ENCODE data around the gene RGL2.
"Not testable (repeated sequence)": the region's sequence is repeated elsewhere in the genome, so short reads cannot be mapped to it uniquely, and the experiment has no call there.

The RGL2 gene

GRCh38 chr6:33273129-33273923 is 25.4 kb downstream of the RGL2 start:
- DNase-seq (ENCODE audit: extremely low read depth, low read depth): no peak

DNA sequence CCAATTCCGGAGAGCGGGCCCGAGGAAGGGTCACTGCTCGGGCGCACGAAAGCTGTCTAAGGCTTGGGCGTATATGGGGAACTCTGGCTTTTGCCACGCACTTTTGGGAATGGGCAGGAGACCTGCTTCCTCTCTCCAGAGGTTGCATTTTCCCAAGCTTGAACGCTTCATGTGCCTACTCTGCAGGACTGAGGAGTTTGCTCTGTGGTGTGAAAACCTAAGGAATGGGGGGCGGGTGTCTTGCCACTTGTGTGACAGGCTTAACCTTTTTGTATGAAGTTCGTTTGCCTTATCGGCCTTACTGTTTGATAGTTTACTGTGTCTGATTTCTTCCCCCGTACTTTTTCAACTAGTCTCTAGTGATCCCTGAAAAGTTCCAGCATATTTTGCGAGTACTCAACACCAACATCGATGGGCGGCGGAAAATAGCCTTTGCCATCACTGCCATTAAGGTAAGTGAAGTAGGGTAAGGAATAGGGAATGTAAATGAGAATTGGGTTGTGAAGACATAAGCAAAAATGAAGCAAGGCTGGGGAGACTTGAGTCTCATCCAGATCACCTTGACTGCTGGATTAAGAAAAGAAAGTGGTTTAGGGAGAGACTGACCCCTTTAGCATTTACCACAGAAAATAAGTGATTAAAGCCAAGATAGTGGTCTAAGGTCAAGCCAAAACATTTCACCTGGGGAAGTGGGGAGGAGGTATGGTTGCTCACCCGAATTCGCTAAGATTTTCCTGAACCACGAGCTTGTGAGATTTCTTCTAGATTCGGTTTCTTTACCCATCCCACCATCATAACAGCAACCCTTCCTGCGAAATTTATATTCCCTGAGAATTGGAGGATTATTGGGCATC is 26.2 kb downstream of the RGL2 start:
- DNase-seq (ENCODE audit: extremely low read depth, low read depth): no peak
- peak overlapping the region; percentile 87 for H3K4me3 ChIP-seq (replicated peaks; ENCODE audit: low read depth, low read length)
- no peak for TF ChIP-seq CTCF (IDR thresholded peaks at IDR 0.05; ENCODE audit: low read depth, low read length, missing control alignments)

More at GRCh38 chr6:33273129-33273923, 25.4 kb downstream of the RGL2 start:
- TF ChIP-seq CTCF (IDR thresholded peaks at IDR 0.05; ENCODE audit: low read depth, low read length, missing control alignments): no peak
- H3K4me3 ChIP-seq (replicated peaks; ENCODE audit: low read depth, low read length): peak overlapping the region; percentile 87

GRCh38 chr6:33271468-33272274 is 27.1 kb downstream of the RGL2 start, which contains the start of the genes RPS18 and VPS52:
Gene RPS18 (plus strand): TSS chr6:33272075. CDS start chr6:33272120, 45 bp downstream.
Gene VPS52 (minus strand): TSS chr6:33271876. CDS start chr6:33271675, 201 bp downstream.
- peak; percentile 98 for DNase-seq (ENCODE audit: extremely low read depth, low read depth)
- no peak for TF ChIP-seq CTCF (IDR thresholded peaks at IDR 0.05; ENCODE audit: low read depth, low read length, missing control alignments)
- H3K4me3 ChIP-seq (replicated peaks; ENCODE audit: low read depth, low read length): peak within 1 kb of the TSS; percentile 87

DNA sequence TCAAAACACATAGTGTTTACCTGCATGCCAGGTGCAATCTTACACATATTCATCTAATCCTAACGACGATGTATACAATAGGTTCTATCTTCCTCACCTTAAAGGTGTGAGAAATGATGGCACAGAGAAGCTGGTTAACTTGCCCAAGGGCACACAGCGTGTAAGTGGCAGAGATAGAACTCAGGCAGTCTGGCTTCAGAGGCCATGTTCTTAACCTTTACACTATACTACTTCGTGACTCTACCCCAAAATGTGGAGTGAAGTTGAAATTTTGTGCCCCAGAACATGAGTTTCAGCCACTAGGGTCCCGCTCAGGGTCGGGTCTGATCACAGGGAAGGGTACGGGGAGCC is 27.6 kb downstream of the RGL2 start:
- no peak for DNase-seq (ENCODE audit: extremely low read depth, low read depth)
- no peak for TF ChIP-seq CTCF (IDR thresholded peaks at IDR 0.05; ENCODE audit: low read depth, low read length, missing control alignments)
- H3K4me3 ChIP-seq (replicated peaks; ENCODE audit: low read depth, low read length): peak overlapping the region; percentile 87

DNA sequence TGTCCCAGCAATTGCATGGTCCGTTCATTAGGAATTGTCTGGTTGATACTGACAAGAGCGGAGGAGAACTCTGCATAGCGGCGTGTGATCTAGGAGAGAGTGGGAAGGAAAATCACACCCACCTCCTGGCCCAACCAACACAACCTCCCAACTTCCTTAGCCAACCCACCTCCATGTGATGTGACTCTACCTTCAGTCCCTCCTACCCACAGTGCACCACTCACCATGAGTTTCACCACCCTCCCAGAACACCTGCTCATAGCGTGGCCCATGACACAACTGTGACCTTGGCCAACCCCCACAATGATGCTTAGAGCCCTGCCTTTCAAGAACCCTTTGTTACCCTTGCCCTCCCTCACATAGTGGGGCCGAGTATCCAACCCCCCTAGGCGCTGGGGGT is 34.7 kb downstream of the RGL2 start:
- TF ChIP-seq CTCF (IDR thresholded peaks at IDR 0.05; ENCODE audit: low read depth, low read length, missing control alignments): no peak
- DNase-seq (ENCODE audit: extremely low read depth, low read depth): no peak

DNA sequence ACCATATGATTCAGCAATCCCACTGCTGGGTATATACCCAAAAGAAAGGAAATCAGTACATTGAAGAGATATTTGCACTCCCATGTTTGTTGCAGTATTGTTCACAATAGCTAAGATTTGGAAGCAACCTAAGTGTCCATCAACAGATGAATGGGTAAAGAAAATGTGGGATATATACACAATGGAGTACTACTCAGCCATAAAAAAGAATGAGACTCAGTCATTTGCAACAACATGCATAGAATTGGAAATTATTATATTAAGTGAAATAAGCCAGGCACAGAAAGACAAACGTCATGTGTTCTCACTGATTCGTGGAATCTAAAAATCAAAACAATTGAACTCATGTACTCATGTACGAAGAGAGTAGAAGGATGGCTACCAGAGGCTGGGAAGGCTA is 36.3 kb downstream of the RGL2 start:
- not testable (repeated sequence) for DNase-seq (ENCODE audit: extremely low read depth, low read depth)

More for the DNA sequence above, 34.7 kb downstream of the RGL2 start:
- H3K4me3 ChIP-seq (replicated peaks; ENCODE audit: low read depth, low read length): no peak overlapping the region

More for the DNA sequence above, 36.3 kb downstream of the RGL2 start:
- H3K4me3 ChIP-seq (replicated peaks; ENCODE audit: low read depth, low read length): not testable (repeated sequence)

Data from HFF-Myc (cell line).